Endothelial cell of umbilical vein (primary cell): Measurements from ENCODE around the gene KCNJ8. TPM values are rescaled to one million over a fixed set of nuclear protein-coding genes. Genes with fewer than 3 reads are reported as not detected.

Experiments
- BruUV-seq: library from RNA; stranded (reverse); fragments of 400-500 nt; replicated peaks from 2 replicates; lab custom pipeline; 2021; lab: Mats Ljungman, UMichigan
- CTCF ChIA-PET: fragments of 300-600, 350-600 bp; sonication (Branson Sonifier 250); formaldehyde crosslinking; loops from one replicate; lab custom pipeline; 2021; ENCODE audit warnings: antibody characterized with exemption, inconsistent platforms; lab: Charles Lee
- POLR2A ChIA-PET: fragments of 300-600, 350-600 bp; sonication (Branson Sonifier 250); formaldehyde crosslinking; loops from one replicate; lab custom pipeline; 2021; ENCODE audit warnings: antibody characterized with exemption, inconsistent platforms; lab: Charles Lee
- DNase-seq: peaks from one replicate; pipeline ENCODE4 v3.0.0-alpha.2; 2011; ENCODE audit warnings: low read depth, low spot score
- FAIRE-seq: peaks from 2 replicates; lab custom pipeline; 2011; peaks lifted over from hg19 to GRCh38; lab: Jason Lieb, UNC
- H2AFZ ChIP-seq: 2 replicates; pipeline ENCODE4 v1.6.0; 2012; ENCODE audit warnings: low read depth, low read length, control low read depth, inconsistent platforms
- H3K27ac ChIP-seq: 2 replicates; pipeline ENCODE4 v1.5.1; 2011; ENCODE audit warnings: low read depth, mild to moderate bottlenecking, control low read depth, low read length, moderate library complexity; ENCODE audit not compliant: insufficient read depth
- H3K27me3 ChIP-seq, 2 experiments: 2 replicates each; pipeline versions ENCODE4 v1.6.0 to v1.6.1; 2011; ENCODE audit warnings: low read length in 2 of 2, mixed read lengths in 1 of 2; ENCODE audit not compliant: control insufficient read depth in 2 of 2, insufficient read depth in 2 of 2
- H3K36me3 ChIP-seq, 2 experiments: 2 replicates in 1 of 2; 3 replicates in 1 of 2; pipeline ENCODE4 v1.5.1; 2011; ENCODE audit warnings: low read length in 2 of 2, mild to moderate bottlenecking in 1 of 2, moderate library complexity in 1 of 2; ENCODE audit not compliant: control insufficient read depth in 2 of 2, insufficient read depth in 2 of 2; ENCODE audit errors: extremely low read depth in 1 of 2
- H3K4me1 ChIP-seq: 3 replicates; pipeline ENCODE4 v1.5.1; 2011; ENCODE audit warnings: mild to moderate bottlenecking, low read length; ENCODE audit not compliant: control insufficient read depth, insufficient read depth; ENCODE audit errors: extremely low read depth
- H3K4me2 ChIP-seq: 2 replicates; pipeline ENCODE4 v1.6.1; 2011; ENCODE audit warnings: low read length, control low read depth, mixed read lengths; ENCODE audit not compliant: insufficient read depth
- H3K4me3 ChIP-seq, 3 experiments: fragments of 200-600 bp in 1 of 3; sonication (generic), shearing (Covaris generic) in 1 of 3; replicated peaks in 1 of 3; 2 replicates each; pipeline ENCODE4 v1.5.1; 2011 to 2016; ENCODE audit warnings: control low read depth in 3 of 3, low read length in 3 of 3, mild to moderate bottlenecking in 2 of 3, inconsistent platforms in 1 of 3, low read depth in 1 of 3, moderate library complexity in 1 of 3; ENCODE audit not compliant: insufficient read depth in 1 of 3
- H3K79me2 ChIP-seq: 2 replicates; pipeline ENCODE4 v1.6.0; 2012; ENCODE audit warnings: low read length, inconsistent platforms; ENCODE audit not compliant: control insufficient read depth, insufficient read depth
- H3K9ac ChIP-seq: replicated peaks from 2 replicates; pipeline ENCODE3; 2011; ENCODE audit warnings: low read length, control low read depth; ENCODE audit not compliant: insufficient read depth; ENCODE audit errors: extremely low read depth
- H3K9me1 ChIP-seq: replicated peaks from 3 replicates; pipeline ENCODE4 v1.6.0; 2011; ENCODE audit warnings: mild to moderate bottlenecking, low read length; ENCODE audit not compliant: control insufficient read depth, insufficient read depth; ENCODE audit errors: extremely low read depth
- H3K9me3 ChIP-seq: replicated peaks from 2 replicates; pipeline ENCODE4 v1.5.1; 2012; ENCODE audit warnings: low read length, inconsistent platforms; ENCODE audit not compliant: control insufficient read depth, insufficient read depth
- H4K20me1 ChIP-seq: replicated peaks from 2 replicates; pipeline ENCODE3; 2011; ENCODE audit warnings: mild to moderate bottlenecking, low read length; ENCODE audit not compliant: control insufficient read depth, insufficient read depth; ENCODE audit errors: extremely low read depth
- CTCF ChIP-seq, 2 donors: IDR thresholded peaks; 1 replicate in 1 of 2; 2 replicates in 1 of 2; pipeline ENCODE4 v1.5.1; 2011; ENCODE audit warnings: low read length in 2 of 2, mild to moderate bottlenecking in 2 of 2, moderate library complexity in 2 of 2, control low read depth in 1 of 2, inconsistent platforms in 1 of 2, low read depth in 1 of 2; ENCODE audit not compliant: insufficient read depth in 1 of 2; ENCODE audit errors: extremely low read depth in 1 of 2
- EZH2 ChIP-seq: IDR thresholded peaks from 2 replicates; pipeline ENCODE4 v1.6.1; 2012; ENCODE audit warnings: borderline replicate concordance, low read depth, mild to moderate bottlenecking, moderate library complexity, low read length, inconsistent platforms; ENCODE audit not compliant: severe bottlenecking
- FOS ChIP-seq: IDR thresholded peaks from 2 replicates; pipeline ENCODE4 v1.6.1; 2011; ENCODE audit warnings: mild to moderate bottlenecking, low read length, moderate library complexity, borderline replicate concordance; ENCODE audit not compliant: insufficient read depth
- GATA2 ChIP-seq: IDR thresholded peaks from 2 replicates; pipeline ENCODE4 v1.7.0; 2011; ENCODE audit warnings: low read depth, mild to moderate bottlenecking, moderate library complexity, mixed read lengths, low read length; ENCODE audit not compliant: insufficient read length, insufficient read depth
- JUN ChIP-seq: IDR thresholded peaks from 2 replicates; pipeline ENCODE4 v1.6.1; 2011; ENCODE audit warnings: borderline replicate concordance, low read depth; ENCODE audit not compliant: insufficient read length, insufficient read depth
- MAX ChIP-seq: IDR thresholded peaks from 2 replicates; pipeline ENCODE4 v1.6.1; 2011; ENCODE audit not compliant: insufficient read depth, insufficient read length
- MYC ChIP-seq: IDR thresholded peaks from one replicate; pipeline ENCODE4 v1.6.1; 2011; ENCODE audit warnings: mild to moderate bottlenecking, low read depth, low read length
- POLR2A ChIP-seq: IDR thresholded peaks from 2 replicates; pipeline ENCODE4 v1.6.1; 2012; ENCODE audit warnings: low read depth, mild to moderate bottlenecking, control low read depth, low read length
- POLR2AphosphoS5 ChIP-seq: IDR thresholded peaks from 2 replicates; pipeline ENCODE4 v1.6.1; 2012; ENCODE audit warnings: low read depth, mild to moderate bottlenecking, control low read depth, low read length, moderate library complexity; ENCODE audit not compliant: insufficient read depth
- dilution Hi-C: fragments of 300-500 bp; cut with MboI; formaldehyde crosslinking; loops from one replicate; pipeline ENCODE4 v1.15.0; 2019; ENCODE audit warnings: low sequenced_read_pairs; ENCODE audit not compliant: extremely low pct_ligation_motif_present
- intact Hi-C: fragments of 100-400 bp; cut with micrococcal nuclease; formaldehyde crosslinking; loops from one replicate; pipeline ENCODE4 v1.10.0; 2022
- polyA plus RNA-seq, 4 experiments: library from polyadenylated mRNA; depleted of rRNA in 3 of 4; stranded (reverse) in 3 of 4; unstranded in 1 of 4; fragments of >200 nt; gene quantifications; 2 replicates each; pipeline versions ENCODE4 v1.2.1 to v1.2.3, GENCODE V29; 2011 to 2012; ENCODE audit warnings: missing spikeins in 1 of 4
- total RNA-seq: library from RNA; stranded (reverse); gene quantifications from 2 replicates; pipeline ENCODE4 v1.2.3, GENCODE V29; 2021

KCNJ8 gene
- total and polyA plus RNA-seq, 2 donors (not counting 3 experiments of a cell fraction or from before 2014, with no cell fraction given): not detected

- H3K9ac ChIP-seq: no peak overlapping the region
- H3K79me2 ChIP-seq: no peaks in the 10 kb centered on the region
- no peaks in the 10 kb centered on the region for H3K4me1 ChIP-seq
- no peaks in the 10 kb centered on the region for H3K9me3 ChIP-seq
- H3K4me2 ChIP-seq: no peak overlapping the region
- no peak for TF ChIP-seq FOS
- no peak for TF ChIP-seq JUN
- no peak for TF ChIP-seq MYC
- TF ChIP-seq CTCF (IDR thresholded peaks at IDR 0.05; ENCODE audit: extremely low read depth in 1 of 2, insufficient read depth in 1 of 2, low read depth in 1 of 2, low read length in 2 of 2): no peak
- TF ChIP-seq POLR2AphosphoS5: no peak
- no peak overlapping the region for H3K27ac ChIP-seq
- H3K4me3 ChIP-seq: no peak overlapping the region
- no peak overlapping the region for H2AFZ ChIP-seq
- CTCF ChIA-PET: no interaction called here
- H3K27me3 ChIP-seq: no peaks in the 10 kb centered on the region
- no peaks in the 10 kb centered on the region for H3K36me3 ChIP-seq
- DNase-seq (no peak), FAIRE-seq (no peak)
- POLR2A ChIA-PET: no interaction called here
- BruUV-seq: no TSS peak
- intact Hi-C loops: no loop called here
- dilution Hi-C loops: no loop called here
- H4K20me1 ChIP-seq: no peaks in the 10 kb centered on the region
- no peaks in the 10 kb centered on the region for H3K9me1 ChIP-seq
Observed at GRCh38 chr12:21764065-21764464, 10.4 kb downstream of the KCNJ8 start.

GRCh38 chr12:21763531-21763930 is 11.0 kb downstream of the KCNJ8 start:
- Histone ChIP-seq H3K27ac (no peak overlapping the region), H2AFZ (no peak overlapping the region), H4K20me1 (no peaks in the 10 kb centered on the region), H3K27me3 (no peaks in the 10 kb centered on the region), H3K4me2 (no peak overlapping the region), H3K4me1 (no peaks in the 10 kb centered on the region), H3K9me3 (no peaks in the 10 kb centered on the region), H3K4me3 (no peak overlapping the region), H3K36me3 (no peaks in the 10 kb centered on the region), H3K79me2 (no peaks in the 10 kb centered on the region), H3K9me1 (no peaks in the 10 kb centered on the region), H3K9ac (no peak overlapping the region)
- TF ChIP-seq MYC: no peak
- TF ChIP-seq CTCF (IDR thresholded peaks at IDR 0.05; ENCODE audit: extremely low read depth in 1 of 2, insufficient read depth in 1 of 2, low read depth in 1 of 2, low read length in 2 of 2): no peak
- no peak for TF ChIP-seq POLR2A
- no peak for TF ChIP-seq EZH2
- no peak for TF ChIP-seq POLR2AphosphoS5
- no peak for TF ChIP-seq FOS
- TF ChIP-seq GATA2: no peak
- TF ChIP-seq JUN: no peak
- no peak for TF ChIP-seq MAX
- CTCF ChIA-PET: no interaction called here
- no peak for DNase-seq
- intact Hi-C loops: no loop called here
- dilution Hi-C loops: no loop called here
- no peak for FAIRE-seq
- POLR2A ChIA-PET: no interaction called here
- BruUV-seq: no TSS peak
